ENCODE measurements around the gene CDH19. TPM values are rescaled to one million over a fixed set of nuclear protein-coding genes. Genes with fewer than 3 reads are reported as not detected.

The CDH19 gene
- total RNA-seq, 1 donor from 2014 or later = 13.0 TPM

DNA sequence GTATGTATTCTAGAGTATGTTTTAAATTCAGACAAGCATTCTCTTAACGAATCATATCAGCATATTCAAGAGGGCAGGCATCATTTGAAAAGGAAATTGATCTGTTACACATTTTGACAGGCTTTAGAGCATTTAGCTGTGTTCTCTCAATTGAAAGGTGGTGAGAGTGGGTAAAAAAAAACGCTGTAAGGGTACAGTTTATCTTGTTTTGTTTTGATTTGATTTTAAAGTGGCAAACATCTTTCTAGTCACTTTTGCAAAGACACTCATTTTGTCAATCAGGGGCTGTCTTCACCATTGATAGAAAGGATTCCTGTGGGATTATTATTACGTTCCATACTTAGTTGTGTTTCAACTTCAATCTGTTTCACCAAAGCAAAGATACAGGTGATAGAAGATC, 2.2 kb downstream of the CDH19 start:
- peak overlapping the region; percentile 58 for H3K4me3 ChIP-seq
- no peak for DNase-seq
- no peaks in the 10 kb centered on the region for H3K36me3 ChIP-seq
- no peaks in the 10 kb centered on the region for H3K4me1 ChIP-seq
- no peaks in the 10 kb centered on the region for H3K27me3 ChIP-seq (ENCODE audit: low read depth)
- intact Hi-C loops (cut with micrococcal nuclease) = no loop called here
- no peak for TF ChIP-seq CTCF (IDR thresholded peaks at IDR 0.05; ENCODE audit: borderline replicate concordance)
- H3K9me3 ChIP-seq (replicated peaks) = peaks cover 18% of the 10 kb centered on the region
- peak overlapping the region; percentile 67 for H3K27ac ChIP-seq (replicated peaks)

DNA sequence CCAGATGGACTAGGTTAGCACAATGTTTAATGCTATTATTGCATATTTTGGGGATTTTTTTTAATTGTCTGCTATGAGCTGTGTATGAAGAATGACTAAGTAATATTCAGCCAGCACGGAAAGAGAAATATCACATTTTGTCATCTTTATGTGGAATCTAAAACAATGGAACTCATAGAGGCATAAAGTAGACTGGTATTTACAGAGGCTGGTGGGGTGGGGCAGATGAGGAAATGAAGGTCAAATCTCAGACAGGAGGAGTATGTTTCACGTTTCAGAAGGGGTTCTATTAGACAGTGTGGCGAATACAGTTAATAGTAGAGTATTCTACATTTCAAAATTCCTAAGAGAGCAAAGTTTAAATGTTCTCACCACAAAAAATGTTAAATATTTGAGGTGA, 4.7 kb downstream of the CDH19 start:
- peak overlapping the region; percentile 58 for H3K4me3 ChIP-seq
- TF ChIP-seq CTCF (IDR thresholded peaks at IDR 0.05; ENCODE audit: borderline replicate concordance) = no peak
- intact Hi-C loops (cut with micrococcal nuclease) = no loop called here
- H3K36me3 ChIP-seq = no peaks in the 10 kb centered on the region
- H3K27ac ChIP-seq (replicated peaks) = peak overlapping the region; percentile 67
- H3K4me1 ChIP-seq = no peaks in the 10 kb centered on the region
- H3K27me3 ChIP-seq (ENCODE audit: low read depth) = no peaks in the 10 kb centered on the region
- H3K9me3 ChIP-seq (replicated peaks) = peaks cover 37% of the 10 kb centered on the region
- DNase-seq = no peak

DNA sequence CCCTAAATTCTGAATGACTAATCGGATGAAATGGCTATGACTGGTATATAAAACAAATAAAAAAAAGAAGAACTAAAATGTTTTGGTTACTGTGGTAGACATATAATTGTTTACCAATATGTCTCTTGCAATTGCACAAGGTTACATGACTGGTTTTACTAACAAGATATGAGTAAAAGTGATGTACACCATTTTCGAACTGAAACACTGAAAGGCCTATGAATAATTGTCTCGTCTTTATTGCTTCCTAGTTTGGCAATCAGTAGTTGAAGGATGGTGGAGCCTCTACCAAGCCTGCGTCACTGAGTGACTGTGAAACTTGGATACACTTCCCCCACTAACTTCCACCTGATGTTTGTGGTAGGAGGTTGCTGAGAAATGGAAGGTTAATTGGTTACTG, 16.5 kb downstream of the CDH19 start:
- H3K27me3 ChIP-seq (ENCODE audit: low read depth) = no peaks in the 10 kb centered on the region
- H3K4me3 ChIP-seq = no peak overlapping the region
- no peaks in the 10 kb centered on the region for H3K4me1 ChIP-seq
- intact Hi-C loops (cut with micrococcal nuclease) = no loop called here
- no peaks in the 10 kb centered on the region for H3K9me3 ChIP-seq (replicated peaks)
- no peak for TF ChIP-seq CTCF (IDR thresholded peaks at IDR 0.05; ENCODE audit: borderline replicate concordance)
- H3K27ac ChIP-seq (replicated peaks) = no peak overlapping the region
- no peaks in the 10 kb centered on the region for H3K36me3 ChIP-seq
- no peak for DNase-seq

- no peak for TF ChIP-seq CTCF (IDR thresholded peaks at IDR 0.05; ENCODE audit: borderline replicate concordance)
- Histone ChIP-seq H3K4me1 (no peaks in the 10 kb centered on the region), H3K27me3 (ENCODE audit: low read depth) (no peaks in the 10 kb centered on the region), H3K27ac (replicated peaks) (no peak overlapping the region), H3K4me3 (no peak overlapping the region), H3K36me3 (no peaks in the 10 kb centered on the region), H3K9me3 (replicated peaks) (no peaks in the 10 kb centered on the region)
- intact Hi-C loops (cut with micrococcal nuclease) = no loop called here
- DNase-seq = no peak
Observed at GRCh38 chr18:66582211-66582610, 21.7 kb downstream of the CDH19 start.

DNA sequence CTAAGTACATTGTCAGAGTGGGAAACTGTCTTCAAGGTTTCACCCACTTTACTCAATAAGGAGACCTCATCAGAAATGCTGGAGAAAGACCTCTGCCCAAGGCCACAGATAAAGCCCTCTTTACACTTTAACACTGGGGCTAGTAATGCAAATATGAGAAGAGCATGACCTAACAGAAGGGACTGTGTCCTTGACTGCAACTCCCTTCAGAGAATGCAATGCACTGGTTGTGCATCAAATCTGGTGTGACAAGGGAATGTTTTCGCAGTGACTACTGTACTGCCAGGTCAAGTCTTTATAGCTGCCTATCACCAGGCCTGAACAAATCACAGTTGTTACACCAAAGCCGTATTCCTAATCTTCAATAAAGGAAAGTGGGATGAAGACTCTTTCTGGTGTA, 28.6 kb downstream of the CDH19 start:
- no peak for DNase-seq
- no peak overlapping the region for H3K4me3 ChIP-seq
- no peaks in the 10 kb centered on the region for H3K36me3 ChIP-seq
- no peak overlapping the region for H3K27ac ChIP-seq (replicated peaks)
- H3K4me1 ChIP-seq = no peaks in the 10 kb centered on the region
- H3K9me3 ChIP-seq (replicated peaks) = no peaks in the 10 kb centered on the region
- no peaks in the 10 kb centered on the region for H3K27me3 ChIP-seq (ENCODE audit: low read depth)
- TF ChIP-seq CTCF (IDR thresholded peaks at IDR 0.05; ENCODE audit: borderline replicate concordance) = no peak
- intact Hi-C loops (cut with micrococcal nuclease) = no loop called here

DNA sequence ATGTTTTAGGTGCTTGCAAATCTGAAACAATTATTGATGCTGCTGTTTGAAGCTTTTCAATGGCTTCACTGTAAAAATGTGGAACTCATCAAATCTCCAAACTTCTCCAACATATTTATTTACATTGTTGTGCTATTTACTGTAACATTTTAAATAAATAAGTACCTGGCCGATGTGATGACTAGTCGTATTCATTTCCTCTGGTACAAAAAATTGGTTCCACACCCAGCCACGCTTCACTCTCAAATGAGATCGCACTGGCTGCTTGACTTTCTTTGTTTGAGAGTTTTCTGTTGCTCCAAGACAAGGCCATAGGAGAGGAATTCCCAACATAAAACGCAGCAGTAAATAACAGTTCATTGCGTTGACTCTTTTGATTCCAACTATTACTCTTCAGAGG, 32.0 kb downstream of the CDH19 start:
- intact Hi-C loops (cut with micrococcal nuclease) = no loop called here
- TF ChIP-seq CTCF (IDR thresholded peaks at IDR 0.05; ENCODE audit: borderline replicate concordance) = no peak
- H3K27me3 ChIP-seq (ENCODE audit: low read depth) = no peaks in the 10 kb centered on the region
- no peaks in the 10 kb centered on the region for H3K4me1 ChIP-seq
- H3K4me3 ChIP-seq = no peak overlapping the region
- H3K27ac ChIP-seq (replicated peaks) = no peak overlapping the region
- no peaks in the 10 kb centered on the region for H3K36me3 ChIP-seq
- H3K9me3 ChIP-seq (replicated peaks) = no peaks in the 10 kb centered on the region
- no peak for DNase-seq
